Uterus (tissue), 4 donors: ENCODE results near the gene GRID2. TPM values are rescaled to one million over a fixed set of nuclear protein-coding genes. Genes with fewer than 3 reads are reported as not detected.
"Not testable (repeated sequence)": the region's sequence is repeated elsewhere in the genome, so short reads cannot be mapped to it uniquely, and the experiment has no call there.

Experiments
- DNase-seq, 2 donors: peaks; one replicate each; pipeline ENCODE4 v3.0.0-alpha.2; 2019 to 2020
- H3K27ac ChIP-seq, 2 donors: fragments of 200-600 bp; sonication (generic); 1 replicate in 1 of 2; 2 replicates in 1 of 2; pipeline ENCODE4 v1.5.1; 2016 to 2018
- H3K27me3 ChIP-seq, 2 donors: fragments of 200-600 bp; sonication (generic); one replicate each; pipeline ENCODE4 v1.5.1; 2018 to 2019; ENCODE audit warnings: control low read depth in 1 of 2
- H3K36me3 ChIP-seq, 2 donors: fragments of 200-600 bp; sonication (generic); one replicate each; pipeline ENCODE4 v1.5.1; 2019; ENCODE audit warnings: control low read depth in 1 of 2
- H3K4me1 ChIP-seq, 2 donors: fragments of 200-600 bp; sonication (generic); one replicate each; pipeline ENCODE4 v1.5.1; 2018 to 2019; ENCODE audit warnings: control low read depth in 1 of 2
- H3K4me3 ChIP-seq, 2 donors: fragments of 200-600 bp; sonication (generic); 1 replicate in 1 of 2; 2 replicates in 1 of 2; pipeline ENCODE4 v1.5.1; 2018 to 2019; ENCODE audit warnings: mild to moderate bottlenecking in 1 of 2
- H3K9me3 ChIP-seq, 2 donors: fragments of 200-600 bp; sonication (generic); one replicate each; pipeline ENCODE4 v1.5.1; 2019; ENCODE audit warnings: control low read depth in 1 of 2
- POLR2A ChIP-seq, 2 donors: fragments of 450-650 bp; IDR thresholded peaks; one replicate each; pipeline ENCODE4 v1.6.1; 2016; ENCODE audit warnings: antibody characterized with exemption in 2 of 2, mild to moderate bottlenecking in 1 of 2, moderate library complexity in 1 of 2
- intact Hi-C: fragments of 100-400 bp; cut with DNase I; formaldehyde crosslinking; loops from one replicate; pipeline ENCODE4 v1.15.1; 2023; ENCODE audit warnings: low total_unique reads
- total RNA-seq, 4 donors: library from RNA; depleted of rRNA in 3 of 4; stranded (reverse); fragments of >200 nt in 3 of 4; gene quantifications; one replicate each; pipeline versions ENCODE4 v1.1.0 to v1.2.4, GENCODE V29; 2014 to 2023
- TF ChIP-seq, protein P1 (sequence below), 4 experiments: fragments of 200-600 bp in 2 of 4; fragments of 450-650 bp in 2 of 4; sonication (generic) in 2 of 4; IDR thresholded peaks; one replicate each; pipeline ENCODE4 v1.5.1; 2016 to 2019; ENCODE audit warnings: antibody characterized with exemption in 4 of 4, mild to moderate bottlenecking in 2 of 4, moderate library complexity in 1 of 4
- donor health status: DM: yes; HTN: yes; CAD: no.

GRID2 gene
- total RNA-seq, 4 donors from 2014 or later, result 0.27 to 33.3 (median 0.59) TPM; not detected in 1

- no peak for TF ChIP-seq POLR2A (IDR thresholded peaks at IDR 0.05)
- TF ChIP-seq, protein P1, sequence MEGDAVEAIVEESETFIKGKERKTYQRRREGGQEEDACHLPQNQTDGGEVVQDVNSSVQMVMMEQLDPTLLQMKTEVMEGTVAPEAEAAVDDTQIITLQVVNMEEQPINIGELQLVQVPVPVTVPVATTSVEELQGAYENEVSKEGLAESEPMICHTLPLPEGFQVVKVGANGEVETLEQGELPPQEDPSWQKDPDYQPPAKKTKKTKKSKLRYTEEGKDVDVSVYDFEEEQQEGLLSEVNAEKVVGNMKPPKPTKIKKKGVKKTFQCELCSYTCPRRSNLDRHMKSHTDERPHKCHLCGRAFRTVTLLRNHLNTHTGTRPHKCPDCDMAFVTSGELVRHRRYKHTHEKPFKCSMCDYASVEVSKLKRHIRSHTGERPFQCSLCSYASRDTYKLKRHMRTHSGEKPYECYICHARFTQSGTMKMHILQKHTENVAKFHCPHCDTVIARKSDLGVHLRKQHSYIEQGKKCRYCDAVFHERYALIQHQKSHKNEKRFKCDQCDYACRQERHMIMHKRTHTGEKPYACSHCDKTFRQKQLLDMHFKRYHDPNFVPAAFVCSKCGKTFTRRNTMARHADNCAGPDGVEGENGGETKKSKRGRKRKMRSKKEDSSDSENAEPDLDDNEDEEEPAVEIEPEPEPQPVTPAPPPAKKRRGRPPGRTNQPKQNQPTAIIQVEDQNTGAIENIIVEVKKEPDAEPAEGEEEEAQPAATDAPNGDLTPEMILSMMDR (IDR thresholded peaks at IDR 0.05), result no peak
- intact Hi-C loops, result no loop called here
- Histone ChIP-seq H3K27me3 (no peaks in the 10 kb centered on the region), H3K4me3 (no peak overlapping the region), H3K27ac (no peak overlapping the region), H3K4me1 (no peaks in the 10 kb centered on the region), H3K36me3 (no peaks in the 10 kb centered on the region), H3K9me3 (no peaks in the 10 kb centered on the region)
- DNase-seq, result no peak
These were observed 981.6 kb downstream of the GRID2 start for GRCh38 chr4:93285346-93285745.

- TF ChIP-seq, protein P1 (IDR thresholded peaks at IDR 0.05), result no peak
- no peak for TF ChIP-seq POLR2A (IDR thresholded peaks at IDR 0.05)
- no peak overlapping the region for H3K4me3 ChIP-seq
- no peak for DNase-seq
- H3K36me3 ChIP-seq, result no peaks in the 10 kb centered on the region
- no peak overlapping the region for H3K27ac ChIP-seq
- no peaks in the 10 kb centered on the region for H3K27me3 ChIP-seq
- intact Hi-C loops, result no loop called here
- H3K4me1 ChIP-seq, result no peaks in the 10 kb centered on the region
- no peaks in the 10 kb centered on the region for H3K9me3 ChIP-seq
These were observed 985.5 kb downstream of the GRID2 start for GRCh38 chr4:93289241-93289640.

DNA sequence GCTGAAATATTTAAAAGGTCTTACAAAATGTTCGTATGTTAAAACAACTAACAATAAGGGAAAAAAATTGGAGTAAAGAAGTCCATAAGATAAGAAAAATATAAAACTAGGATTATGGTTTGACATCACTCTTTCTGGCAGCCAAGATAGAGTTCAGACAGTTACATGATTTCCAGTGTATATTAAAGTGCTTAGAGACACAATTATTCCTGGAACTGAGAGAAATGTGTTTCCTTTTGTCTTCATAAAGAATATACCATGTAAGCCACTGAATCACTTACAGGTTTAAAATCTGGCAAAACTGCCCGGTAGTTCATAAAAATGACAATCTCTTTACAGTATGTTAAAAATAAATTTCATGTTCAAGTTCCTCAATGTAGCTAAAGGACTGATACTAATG lies 986.1 kb downstream of the GRID2 start:
- Histone ChIP-seq H3K27me3 (no peaks in the 10 kb centered on the region), H3K4me1 (no peaks in the 10 kb centered on the region), H3K9me3 (no peaks in the 10 kb centered on the region), H3K36me3 (no peaks in the 10 kb centered on the region), H3K4me3 (no peak overlapping the region), H3K27ac (no peak overlapping the region)
- no peak for DNase-seq
- intact Hi-C loops, result no loop called here
- TF ChIP-seq POLR2A (IDR thresholded peaks at IDR 0.05), result no peak
- TF ChIP-seq, protein P1 (IDR thresholded peaks at IDR 0.05), result no peak

DNA sequence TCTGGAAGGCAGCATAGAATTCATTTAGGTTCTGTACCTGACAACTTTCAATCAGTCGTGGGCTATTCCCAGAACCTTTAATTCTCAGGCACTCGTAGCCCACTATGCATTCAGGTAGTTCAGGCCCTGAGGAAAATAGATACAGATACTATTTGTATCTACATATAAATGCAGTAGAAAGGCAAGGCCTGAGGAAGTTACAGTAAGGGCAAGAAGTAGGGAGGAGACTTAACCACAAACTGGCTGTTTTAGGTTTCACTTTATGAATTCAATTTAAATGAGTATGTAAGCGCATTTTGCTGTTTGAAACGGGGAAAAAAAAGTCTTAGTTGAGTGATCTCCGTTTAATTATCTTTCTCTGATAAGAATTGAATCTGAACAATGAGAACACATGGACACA lies 995.4 kb downstream of the GRID2 start:
- TF ChIP-seq POLR2A (IDR thresholded peaks at IDR 0.05), result no peak
- TF ChIP-seq, protein P1 (IDR thresholded peaks at IDR 0.05), result no peak
- intact Hi-C loops, result no loop called here
- Histone ChIP-seq H3K4me3 (no peak overlapping the region), H3K27ac (no peak overlapping the region), H3K27me3 (no peaks in the 10 kb centered on the region), H3K4me1 (no peaks in the 10 kb centered on the region), H3K36me3 (no peaks in the 10 kb centered on the region), H3K9me3 (no peaks in the 10 kb centered on the region)
- DNase-seq, result no peak

DNA sequence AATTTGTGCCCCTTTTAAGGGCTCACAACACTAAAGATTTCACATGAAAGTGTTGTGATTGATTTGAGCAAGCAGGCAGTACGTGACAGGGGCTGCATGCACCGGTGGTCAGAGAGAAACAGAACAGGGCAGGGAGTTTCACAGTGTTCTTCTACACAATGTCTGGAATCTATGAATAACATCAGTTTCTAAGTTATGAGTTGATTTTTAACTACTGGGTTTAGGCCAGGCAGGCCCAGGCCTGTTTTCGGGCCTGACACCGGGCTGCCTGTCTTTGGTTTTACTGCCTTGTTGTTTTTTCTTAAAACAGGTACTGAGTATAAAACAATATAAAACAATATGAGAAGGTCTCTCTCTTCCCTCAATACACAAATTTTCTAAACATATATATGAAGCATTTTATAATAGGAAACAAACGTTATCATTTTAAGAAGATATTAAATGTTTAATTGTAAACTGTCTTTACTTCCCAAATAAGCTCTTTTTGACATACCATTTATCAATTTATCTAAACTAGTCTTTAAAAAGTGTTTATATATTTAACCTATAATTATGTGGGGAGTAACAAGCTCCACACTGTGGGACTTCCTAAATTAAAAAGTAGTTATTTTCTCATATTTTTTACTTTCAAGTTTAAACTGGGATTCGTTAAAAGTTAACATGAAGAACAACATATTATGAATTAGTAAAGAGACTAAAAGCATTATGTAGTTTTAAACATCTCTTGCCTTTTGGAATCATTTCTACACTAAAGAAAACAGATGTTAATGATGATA lies 997.2 kb downstream of the GRID2 start:
- H3K27me3 ChIP-seq, H3K4me1 ChIP-seq, DNase-seq, H3K27ac ChIP-seq, H3K36me3 ChIP-seq, intact Hi-C loops, H3K4me3 ChIP-seq, H3K9me3 ChIP-seq: not testable (repeated sequence)
